Stomach (tissue), 9 donors: Measurements from ENCODE around the gene RPS6KA2. TPM values are rescaled to one million over a fixed set of nuclear protein-coding genes. Genes with fewer than 3 reads are reported as not detected.

Experiments used
- DNase-seq, 2 donors: peaks; one replicate each; pipeline versions ENCODE4 v3.0.0 to v3.0.0-alpha.2; 2013 to 2019
- H3K27ac ChIP-seq, 5 donors: fragments of 200-600 bp in 4 of 5; sonication (generic) in 4 of 5; one replicate each; pipeline ENCODE4 v1.5.1; 2013 to 2019; ENCODE audit warnings: mild to moderate bottlenecking in 1 of 5, moderate library complexity in 1 of 5
- H3K27me3 ChIP-seq, 3 donors: fragments of 200-600 bp; sonication (generic); one replicate each; pipeline ENCODE4 v1.5.1; 2017 to 2019; ENCODE audit warnings: mixed run types in 1 of 3
- H3K36me3 ChIP-seq, 4 donors: fragments of 200-600 bp; sonication (generic); 1 replicate in 3 of 4; 2 replicates in 1 of 4; pipeline ENCODE4 v1.5.1; 2016 to 2019
- H3K4me1 ChIP-seq, 4 donors: fragments of 200-600 bp; sonication (generic); one replicate each; pipeline ENCODE4 v1.5.1; 2016 to 2019
- H3K4me3 ChIP-seq, 4 donors: fragments of 200-600 bp; sonication (generic) in 3 of 4; one replicate each; pipeline ENCODE4 v1.5.1; 2016 to 2019; ENCODE audit warnings: mild to moderate bottlenecking in 1 of 4
- H3K9me3 ChIP-seq, 4 donors: fragments of 200-600 bp; sonication (generic); one replicate each; pipeline ENCODE4 v1.5.1; 2016 to 2019
- EP300 ChIP-seq: sonication (generic); formaldehyde crosslinking; IDR thresholded peaks from one replicate; pipeline ENCODE4 v1.6.1; 2017; ENCODE audit warnings: antibody characterized with exemption
- POLR2A ChIP-seq, 4 donors: fragments of 450-650 bp; IDR thresholded peaks; one replicate each; pipeline ENCODE4 v1.6.1; 2016; ENCODE audit warnings: antibody characterized with exemption in 4 of 4, control low read depth in 2 of 4, mild to moderate bottlenecking in 1 of 4, moderate library complexity in 1 of 4
- POLR2AphosphoS5 ChIP-seq, 3 donors: sonication (generic); formaldehyde crosslinking; IDR thresholded peaks; one replicate each; pipeline ENCODE4 v1.6.1; 2016; ENCODE audit warnings: antibody characterized with exemption in 3 of 3
- WGBS, 5 donors: extraction: QIAGEN DNeasy Blood & Tissue Kit in 3 of 5; methylation state at CpG; one replicate each; pipeline versions ENCODE4 v1.1.5 to v1.1.7; 2013 to 2018; 5-methylcytosine and 5-hydroxymethylcytosine counted together
- intact Hi-C: fragments of 100-400 bp; cut with DNase I; formaldehyde crosslinking; loops from one replicate; pipeline ENCODE4 v1.15.1; 2023; ENCODE audit warnings: low total_unique reads
- polyA plus RNA-seq, 3 donors: library from polyadenylated mRNA; stranded (reverse); fragments of 200-250 nt; gene quantifications; one replicate each; pipeline ENCODE4 v1.2.3, GENCODE V29; 2013
- total RNA-seq, 5 donors: library from RNA; depleted of rRNA; stranded (reverse); fragments of >200 nt; gene quantifications; one replicate each; pipeline versions ENCODE4 v1.1.0 to v1.2.3, GENCODE V29; 2014 to 2016
- TF ChIP-seq, protein P1 (sequence below), 7 experiments: fragments of 450-650 bp in 4 of 7; fragments of 200-600 bp in 3 of 7; sonication (generic) in 3 of 7; IDR thresholded peaks; one replicate each; pipeline ENCODE4 v1.5.1; 2016 to 2019; ENCODE audit warnings: antibody characterized with exemption in 7 of 7, control low read depth in 2 of 7, mild to moderate bottlenecking in 1 of 7
- donor health status: healthy with polysubstance abuse.
- donor health status: Bipolar disorder and iron deficiency.
- donor health status: healthy.

Gene RPS6KA2
- total and polyA plus RNA-seq, 8 donors = 10.9 to 150 (median 68.0) TPM

DNA sequence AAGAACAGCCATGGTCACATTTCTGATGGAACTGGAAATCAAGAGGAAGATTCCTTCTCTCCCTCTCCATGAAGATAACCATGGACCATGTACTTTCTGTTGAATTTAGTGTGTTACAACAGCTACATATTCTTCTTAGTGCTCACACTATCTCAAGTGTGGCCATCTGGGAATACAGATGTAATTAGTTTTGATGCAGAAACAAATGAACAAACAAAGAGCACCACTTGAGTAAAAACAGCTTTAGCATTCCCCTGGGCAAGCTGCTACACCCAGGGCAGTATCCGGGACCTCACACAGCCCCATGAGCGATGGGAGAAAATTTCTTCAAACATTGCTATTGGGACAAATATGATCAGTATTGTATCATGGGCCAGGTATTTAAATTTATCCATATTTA, 115.7 kb downstream of the RPS6KA2 start:
- H3K36me3 ChIP-seq = peaks cover 16 to 56% (median 55%) of the 10 kb centered on the region in 4 donors
- WGBS, 5 donors = 92 to 100% (median 97%) methylated on average over 2 of the region's 2 CpGs
- no peaks in the 10 kb centered on the region for H3K27me3 ChIP-seq
- H3K9me3 ChIP-seq = no peaks in the 10 kb centered on the region
- H3K27ac ChIP-seq = no peak overlapping the region
- no peak overlapping the region for H3K4me3 ChIP-seq
- intact Hi-C loops = no loop called here
- DNase-seq = no peak
- TF ChIP-seq, protein P1, sequence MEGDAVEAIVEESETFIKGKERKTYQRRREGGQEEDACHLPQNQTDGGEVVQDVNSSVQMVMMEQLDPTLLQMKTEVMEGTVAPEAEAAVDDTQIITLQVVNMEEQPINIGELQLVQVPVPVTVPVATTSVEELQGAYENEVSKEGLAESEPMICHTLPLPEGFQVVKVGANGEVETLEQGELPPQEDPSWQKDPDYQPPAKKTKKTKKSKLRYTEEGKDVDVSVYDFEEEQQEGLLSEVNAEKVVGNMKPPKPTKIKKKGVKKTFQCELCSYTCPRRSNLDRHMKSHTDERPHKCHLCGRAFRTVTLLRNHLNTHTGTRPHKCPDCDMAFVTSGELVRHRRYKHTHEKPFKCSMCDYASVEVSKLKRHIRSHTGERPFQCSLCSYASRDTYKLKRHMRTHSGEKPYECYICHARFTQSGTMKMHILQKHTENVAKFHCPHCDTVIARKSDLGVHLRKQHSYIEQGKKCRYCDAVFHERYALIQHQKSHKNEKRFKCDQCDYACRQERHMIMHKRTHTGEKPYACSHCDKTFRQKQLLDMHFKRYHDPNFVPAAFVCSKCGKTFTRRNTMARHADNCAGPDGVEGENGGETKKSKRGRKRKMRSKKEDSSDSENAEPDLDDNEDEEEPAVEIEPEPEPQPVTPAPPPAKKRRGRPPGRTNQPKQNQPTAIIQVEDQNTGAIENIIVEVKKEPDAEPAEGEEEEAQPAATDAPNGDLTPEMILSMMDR (IDR thresholded peaks at IDR 0.05) = no peak
- H3K4me1 ChIP-seq = no peaks in the 10 kb centered on the region

DNA sequence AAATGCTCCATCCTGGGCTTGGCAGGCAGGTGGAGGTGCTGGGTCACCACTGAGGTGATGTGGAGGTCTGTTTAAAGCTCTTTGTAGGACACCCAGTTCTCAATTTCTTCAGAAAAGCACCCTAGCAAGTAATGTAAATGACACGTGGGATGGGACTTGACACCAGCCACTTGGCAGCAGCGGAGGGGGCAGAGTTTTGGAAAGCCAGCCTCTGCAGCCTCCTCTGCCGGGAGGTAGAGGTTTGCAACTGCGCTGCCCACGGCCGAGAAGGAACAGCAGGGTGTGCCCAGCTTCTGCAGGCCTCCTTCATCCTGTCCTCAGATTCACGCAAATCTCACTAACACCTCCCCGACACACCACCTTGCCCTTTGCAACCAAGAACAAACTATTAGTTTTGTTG, 117.9 kb downstream of the RPS6KA2 start:
- Histone ChIP-seq H3K4me1 (no peaks in the 10 kb centered on the region), H3K27me3 (no peaks in the 10 kb centered on the region), H3K36me3 (peaks cover 16 to 67% (median 60%) of the 10 kb centered on the region in 4 donors), H3K9me3 (no peaks in the 10 kb centered on the region), H3K4me3 (no peak overlapping the region), H3K27ac (no peak overlapping the region)
- intact Hi-C loops = no loop called here
- no peak for DNase-seq
- WGBS, 5 donors = 90 to 97% (median 92%) methylated on average over 8 of the region's 8 CpGs
- TF ChIP-seq POLR2AphosphoS5 (IDR thresholded peaks at IDR 0.05) = no peak
- TF ChIP-seq EP300 = no peak
- no peak for TF ChIP-seq POLR2A (IDR thresholded peaks at IDR 0.05)
- TF ChIP-seq, protein P1 (IDR thresholded peaks at IDR 0.05) = no peak

DNA sequence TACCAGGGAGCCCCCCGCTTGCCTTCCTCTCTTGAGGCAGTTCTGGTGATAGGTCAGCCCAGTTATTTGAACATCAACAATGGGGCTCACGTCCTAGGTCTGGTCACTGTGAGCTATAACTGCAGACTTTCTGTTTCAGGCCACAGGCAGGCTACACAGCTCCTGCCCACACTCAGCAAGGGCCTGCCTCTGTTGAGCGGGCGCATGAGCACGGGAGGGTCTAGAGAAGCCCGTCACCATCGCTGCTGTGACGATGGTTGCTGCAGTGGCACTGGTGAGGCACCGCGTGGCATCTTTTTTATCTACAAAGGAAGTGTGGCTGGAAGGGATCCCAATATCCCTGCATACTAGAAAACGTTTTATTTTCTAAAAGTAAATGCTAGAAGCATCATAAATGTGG, 118.3 kb downstream of the RPS6KA2 start:
- TF ChIP-seq, protein P1 (IDR thresholded peaks at IDR 0.05) = no peak
- TF ChIP-seq EP300 (no peak), POLR2AphosphoS5 (IDR thresholded peaks at IDR 0.05) (no peak), POLR2A (IDR thresholded peaks at IDR 0.05) (no peak)
- WGBS, 5 donors = 89 to 91% (median 89%) methylated on average over 11 of the region's 11 CpGs
- Histone ChIP-seq H3K27me3 (no peaks in the 10 kb centered on the region), H3K27ac (no peak overlapping the region), H3K4me1 (no peaks in the 10 kb centered on the region), H3K36me3 (peaks cover 16 to 67% (median 62%) of the 10 kb centered on the region in 4 donors), H3K9me3 (no peaks in the 10 kb centered on the region), H3K4me3 (no peak overlapping the region)
- DNase-seq = no peak
- intact Hi-C loops = no loop called here

DNA sequence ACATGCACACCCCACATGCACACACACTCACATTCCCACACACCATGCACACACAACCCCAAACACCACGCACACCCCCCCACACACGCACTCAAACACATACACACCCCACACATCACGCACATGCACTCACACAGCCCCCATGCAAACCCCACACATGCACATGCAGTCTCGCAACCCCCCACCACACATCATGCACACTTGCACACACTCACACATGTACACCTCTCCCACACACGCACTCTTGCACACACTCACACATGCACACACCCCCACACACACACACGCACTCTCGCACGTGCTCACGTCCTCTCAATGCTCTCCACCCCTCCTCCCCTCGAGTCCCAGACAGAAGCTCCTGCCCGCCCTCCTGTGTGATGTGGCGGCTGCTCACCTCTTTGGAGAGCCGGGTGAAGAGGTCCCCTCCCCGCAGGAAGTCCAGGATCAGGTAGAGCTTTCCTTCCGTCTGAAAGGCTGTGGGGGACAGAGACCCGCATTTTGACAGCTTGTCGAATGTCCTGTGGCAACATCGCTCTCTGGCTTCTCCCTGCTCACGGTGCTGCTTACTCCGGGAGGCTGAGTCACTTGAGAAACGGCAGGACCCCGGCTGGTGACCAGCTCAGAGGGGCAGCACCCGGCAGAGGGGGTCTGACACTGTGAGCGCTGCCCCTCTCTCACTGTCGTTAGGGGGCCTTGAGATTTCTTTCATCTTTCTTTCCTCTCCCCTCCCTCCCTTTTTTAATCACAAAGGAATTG, 119.1 kb downstream of the RPS6KA2 start:
- TF ChIP-seq, protein P1 (IDR thresholded peaks at IDR 0.05) = no peak
- TF ChIP-seq POLR2AphosphoS5 (IDR thresholded peaks at IDR 0.05) (no peak), POLR2A (IDR thresholded peaks at IDR 0.05) (no peak), EP300 (no peak)
- no peaks in the 10 kb centered on the region for H3K4me1 ChIP-seq
- H3K27me3 ChIP-seq = no peaks in the 10 kb centered on the region
- no peaks in the 10 kb centered on the region for H3K9me3 ChIP-seq
- no peak overlapping the region for H3K4me3 ChIP-seq
- peaks cover 16 to 72% (median 66%) of the 10 kb centered on the region in 4 donors for H3K36me3 ChIP-seq
- H3K27ac ChIP-seq = no peak overlapping the region
- intact Hi-C loops = no loop called here
- WGBS, 5 donors = 88 to 93% (median 89%) methylated on average over 25 of the region's 25 CpGs
- DNase-seq = no peak
